KMS-11 (cell line): ENCODE data around the gene KLHDC7B.
A peak's percentile ranks its signal among the peaks of the same experiment; 100 is the strongest.

Source experiments
- H2AFZ ChIP-seq: fragments of 200-600 bp; sonication (generic); 2 replicates; pipeline ENCODE4 v1.6.1; 2016; ENCODE audit warnings: antibody characterized with exemption, mixed run types, low read depth
- H3K27ac ChIP-seq: fragments of 200-600 bp; sonication (generic); 2 replicates; pipeline ENCODE4 v1.6.1; 2016; ENCODE audit warnings: mild to moderate bottlenecking, mixed run types
- H3K27me3 ChIP-seq: fragments of 200-600 bp; sonication (generic); 2 replicates; pipeline ENCODE4 v1.6.1; 2017; ENCODE audit warnings: mild to moderate bottlenecking, low read depth, mixed run types, moderate library complexity; ENCODE audit not compliant: insufficient read depth
- H3K36me3 ChIP-seq: fragments of 200-600 bp; sonication (generic); 2 replicates; pipeline ENCODE4 v1.6.1; 2017; ENCODE audit warnings: mild to moderate bottlenecking, mixed run types; ENCODE audit not compliant: insufficient read depth
- H3K4me1 ChIP-seq: fragments of 200-600 bp; sonication (generic); 2 replicates; pipeline ENCODE4 v1.6.1; 2016; ENCODE audit warnings: mild to moderate bottlenecking, low read depth, mixed run types; ENCODE audit not compliant: poor library complexity, severe bottlenecking
- H3K4me2 ChIP-seq: fragments of 200-600 bp; sonication (generic); 2 replicates; pipeline ENCODE4 v1.7.0; 2016; ENCODE audit warnings: mild to moderate bottlenecking, mixed run types
- H3K4me3 ChIP-seq: fragments of 200-600 bp; sonication (generic); IDR thresholded peaks from 2 replicates; pipeline ENCODE4 v1.6.1; 2017; ENCODE audit warnings: low read depth, low read length, mixed read lengths; ENCODE audit not compliant: insufficient read depth
- H3K79me2 ChIP-seq: fragments of 200-600 bp; sonication (generic); 2 replicates; pipeline ENCODE4 v1.6.1; 2016; ENCODE audit warnings: low read depth, mixed run types; ENCODE audit not compliant: insufficient read depth
- H3K9ac ChIP-seq: fragments of 200-600 bp; sonication (generic); 2 replicates; pipeline ENCODE4 v1.6.1; 2016; ENCODE audit warnings: mild to moderate bottlenecking, mixed run types
- H4K20me1 ChIP-seq: fragments of 200-600 bp; sonication (generic); 2 replicates; pipeline ENCODE4 v1.6.1; 2016; ENCODE audit warnings: mild to moderate bottlenecking, mixed run types; ENCODE audit not compliant: insufficient read depth
- CTCF ChIP-seq: fragments of 200-600 bp; sonication (generic); conservative IDR thresholded peaks from 2 replicates; pipeline ENCODE4 v1.6.1; 2017; ENCODE audit warnings: low read depth, mild to moderate bottlenecking, antibody characterized with exemption, low read length, moderate library complexity, mixed read lengths

The KLHDC7B gene

GRCh38 chr22:50505276-50505775 is 40.4 kb upstream of the KLHDC7B start:
- no peak overlapping the region for H3K27ac ChIP-seq
- no peaks in the 10 kb centered on the region for H3K27me3 ChIP-seq
- no peaks in the 10 kb centered on the region for H3K36me3 ChIP-seq
- H3K79me2 ChIP-seq: peaks cover 28% of the 10 kb centered on the region
- H3K4me2 ChIP-seq: no peak overlapping the region
- no peak overlapping the region for H3K9ac ChIP-seq
- no peaks in the 10 kb centered on the region for H4K20me1 ChIP-seq
- H2AFZ ChIP-seq: no peak overlapping the region
- peaks cover 7% of the 10 kb centered on the region for H3K4me1 ChIP-seq
- H3K4me3 ChIP-seq: no peak overlapping the region
- no peak for TF ChIP-seq CTCF

GRCh38 chr22:50505776-50506610 is 39.7 kb upstream of the KLHDC7B start:
- Histone ChIP-seq H3K4me1 (peaks cover 7% of the 10 kb centered on the region), H2AFZ (no peak overlapping the region), H3K27ac (no peak overlapping the region), H3K36me3 (no peaks in the 10 kb centered on the region), H3K4me3 (no peak overlapping the region), H4K20me1 (no peaks in the 10 kb centered on the region), H3K27me3 (no peaks in the 10 kb centered on the region), H3K79me2 (peaks cover 33% of the 10 kb centered on the region), H3K4me2 (peak overlapping the region; percentile 51; the same call in 1 of the 2 replicates), H3K9ac (no peak overlapping the region)
- TF ChIP-seq CTCF: no peak

- Histone ChIP-seq H3K27ac (no peak overlapping the region), H3K9ac (peak overlapping the region; percentile 39; the same call in 1 of the 2 replicates), H3K4me3 (no peak overlapping the region), H4K20me1 (no peaks in the 10 kb centered on the region), H3K27me3 (no peaks in the 10 kb centered on the region), H3K79me2 (peaks cover 37% of the 10 kb centered on the region), H3K4me2 (peak overlapping the region; percentile 51), H2AFZ (peak overlapping the region; percentile 54; the same call in 1 of the 2 replicates), H3K36me3 (no peaks in the 10 kb centered on the region), H3K4me1 (peaks cover 10% of the 10 kb centered on the region)
- TF ChIP-seq CTCF: no peak
Observed at GRCh38 chr22:50506611-50507420, 38.9 kb upstream of the KLHDC7B start.

- TF ChIP-seq CTCF: no peak
Observed at GRCh38 chr22:50507421-50507990, 38.2 kb upstream of the KLHDC7B start, which contains the start of gene LMF2. LMF2 (minus strand) TSS chr22:50507702; CDS start chr22:50507675, 27 bp downstream.

More at GRCh38 chr22:50507421-50507990, 38.2 kb upstream of the KLHDC7B start, which contains the start of gene LMF2:
- Histone ChIP-seq H3K36me3 (no peaks in the 10 kb centered on the region), H3K4me3 (no peak within 1 kb of the TSS), H3K27ac (peak within 1 kb of the TSS; percentile 63), H3K79me2 (peaks cover 44% of the 10 kb centered on the region), H2AFZ (peak within 1 kb of the TSS; percentile 54; the same call in 1 of the 2 replicates), H3K9ac (peak within 1 kb of the TSS; percentile 76), H3K4me2 (peak within 1 kb of the TSS; percentile 75), H3K4me1 (peaks cover 13% of the 10 kb centered on the region), H4K20me1 (no peaks in the 10 kb centered on the region), H3K27me3 (no peaks in the 10 kb centered on the region)
